ENCODE measurements around the gene DIPK1A.

The DIPK1A gene

GRCh38 chr1:92855236-92855635 lies 106.0 kb downstream of the DIPK1A start:
- no peak for TF ChIP-seq TAF1 (IDR thresholded peaks at IDR 0.05; ENCODE audit: low read depth)
- TF ChIP-seq CREB1 (IDR thresholded peaks at IDR 0.05; ENCODE audit: low read depth), result no peak
- TF ChIP-seq EP300 (IDR thresholded peaks at IDR 0.05; ENCODE audit: borderline replicate concordance), result no peak
- no peak for TF ChIP-seq NFIC (IDR thresholded peaks at IDR 0.05)
- no peak for TF ChIP-seq ZBTB7A (IDR thresholded peaks at IDR 0.05; ENCODE audit: low read depth)
- TF ChIP-seq RAD21 (IDR thresholded peaks at IDR 0.05; ENCODE audit: low read depth), result no peak
- TF ChIP-seq YY1 (IDR thresholded peaks at IDR 0.05; ENCODE audit: low read depth), result no peak
- no peak for TF ChIP-seq EGR1 (IDR thresholded peaks at IDR 0.05)
- no peak for TF ChIP-seq USF1 (IDR thresholded peaks at IDR 0.05)
- TF ChIP-seq MAX (IDR thresholded peaks at IDR 0.05), result no peak
- no peak for TF ChIP-seq TCF12 (IDR thresholded peaks at IDR 0.05; ENCODE audit: low read depth)

GRCh38 chr1:92854101-92854785 lies 107.0 kb downstream of the DIPK1A start:
- TF ChIP-seq RAD21 (IDR thresholded peaks at IDR 0.05; ENCODE audit: low read depth), result no peak
- no peak for TF ChIP-seq EGR1 (IDR thresholded peaks at IDR 0.05)
- no peak for TF ChIP-seq MAX (IDR thresholded peaks at IDR 0.05)
- TF ChIP-seq CREB1 (IDR thresholded peaks at IDR 0.05; ENCODE audit: low read depth), result no peak
- no peak for TF ChIP-seq YY1 (IDR thresholded peaks at IDR 0.05; ENCODE audit: low read depth)
- TF ChIP-seq TAF1 (IDR thresholded peaks at IDR 0.05; ENCODE audit: low read depth), result no peak
- no peak for TF ChIP-seq FOXM1 (IDR thresholded peaks at IDR 0.05; ENCODE audit: borderline replicate concordance, low read depth)
- no peak for TF ChIP-seq CEBPB (IDR thresholded peaks at IDR 0.05)
- TF ChIP-seq TEAD4 (IDR thresholded peaks at IDR 0.05), result no peak
- TF ChIP-seq EP300 (IDR thresholded peaks at IDR 0.05; ENCODE audit: borderline replicate concordance), result no peak
- no peak for TF ChIP-seq REST (IDR thresholded peaks at IDR 0.05; ENCODE audit: low read depth)
- no peak for TF ChIP-seq TCF12 (IDR thresholded peaks at IDR 0.05; ENCODE audit: low read depth)
- TF ChIP-seq NFIC (IDR thresholded peaks at IDR 0.05), result no peak
- no peak for TF ChIP-seq ZBTB7A (IDR thresholded peaks at IDR 0.05; ENCODE audit: low read depth)
- no peak for TF ChIP-seq USF1 (IDR thresholded peaks at IDR 0.05)

- no peak for TF ChIP-seq ZBTB7A (IDR thresholded peaks at IDR 0.05; ENCODE audit: low read depth)
- no peak for TF ChIP-seq REST (IDR thresholded peaks at IDR 0.05; ENCODE audit: low read depth)
- no peak for TF ChIP-seq TAF1 (IDR thresholded peaks at IDR 0.05; ENCODE audit: low read depth)
- no peak for TF ChIP-seq CREB1 (IDR thresholded peaks at IDR 0.05; ENCODE audit: low read depth)
- no peak for TF ChIP-seq YY1 (IDR thresholded peaks at IDR 0.05; ENCODE audit: low read depth)
- no peak for TF ChIP-seq EGR1 (IDR thresholded peaks at IDR 0.05)
- no peak for TF ChIP-seq MAX (IDR thresholded peaks at IDR 0.05)
- no peak for TF ChIP-seq FOXM1 (IDR thresholded peaks at IDR 0.05; ENCODE audit: borderline replicate concordance, low read depth)
- no peak for TF ChIP-seq CEBPB (IDR thresholded peaks at IDR 0.05)
- TF ChIP-seq NFIC (IDR thresholded peaks at IDR 0.05), result no peak
- TF ChIP-seq RAD21 (IDR thresholded peaks at IDR 0.05; ENCODE audit: low read depth), result no peak
- no peak for TF ChIP-seq USF1 (IDR thresholded peaks at IDR 0.05)
- no peak for TF ChIP-seq TCF12 (IDR thresholded peaks at IDR 0.05; ENCODE audit: low read depth)
- no peak for TF ChIP-seq EP300 (IDR thresholded peaks at IDR 0.05; ENCODE audit: borderline replicate concordance)
- no peak for TF ChIP-seq TEAD4 (IDR thresholded peaks at IDR 0.05)
Measured at GRCh38 chr1:92853299-92853698, 108.0 kb downstream of the DIPK1A start.

GRCh38 chr1:92851729-92852128 lies 109.5 kb downstream of the DIPK1A start:
- TF ChIP-seq ZBTB7A (IDR thresholded peaks at IDR 0.05; ENCODE audit: low read depth) (no peak), TCF12 (IDR thresholded peaks at IDR 0.05; ENCODE audit: low read depth) (no peak), TAF1 (IDR thresholded peaks at IDR 0.05; ENCODE audit: low read depth) (no peak), RAD21 (IDR thresholded peaks at IDR 0.05; ENCODE audit: low read depth) (no peak), NFIC (IDR thresholded peaks at IDR 0.05) (no peak), REST (IDR thresholded peaks at IDR 0.05; ENCODE audit: low read depth) (no peak)
